Activated CD4-positive, alpha-beta memory T cell treated with anti-CD3 and anti-CD28 coated beads for 36 hours (primary cell): ENCODE measurements around the gene GSTT2B. TPM values are rescaled to one million over a fixed set of nuclear protein-coding genes. Genes with fewer than 3 reads are reported as not detected.
"Not testable (repeated sequence)": the region's sequence is repeated elsewhere in the genome, so short reads cannot be mapped to it uniquely, and the experiment has no call there.

Experiments used
- CTCF ChIA-PET: fragments of 350-600 bp; sonication (Branson Sonifier 250); formaldehyde crosslinking; loops from one replicate; lab custom pipeline; 2021; ENCODE audit warnings: antibody characterized with exemption, inconsistent platforms; lab: Charles Lee
- POLR2A ChIA-PET: fragments of 350-600 bp; sonication (Branson Sonifier 250); formaldehyde crosslinking; loops from one replicate; lab custom pipeline; 2021; ENCODE audit warnings: antibody characterized with exemption; lab: Charles Lee
- DNase-seq: peaks from one replicate; pipeline ENCODE4 v3.0.0-alpha.2; 2020
- H3K27ac Mint-ChIP-seq: one replicate; pipeline ENCODE4 v1.8.0; 2021; ENCODE audit warnings: mixed read lengths
- H3K27me3 Mint-ChIP-seq: one replicate; pipeline ENCODE4 v1.8.0; 2021; ENCODE audit warnings: mixed read lengths
- H3K36me3 Mint-ChIP-seq: one replicate; pipeline ENCODE4 v1.8.0; 2021; ENCODE audit warnings: mixed read lengths
- H3K4me1 Mint-ChIP-seq: one replicate; pipeline ENCODE4 v1.8.0; 2021; ENCODE audit warnings: low read depth, mixed read lengths
- H3K4me3 Mint-ChIP-seq: one replicate; pipeline ENCODE4 v1.8.0; 2021; ENCODE audit warnings: mild to moderate bottlenecking, mixed read lengths
- H3K9me3 Mint-ChIP-seq: one replicate; pipeline ENCODE4 v1.8.0; 2021; ENCODE audit warnings: mixed read lengths
- intact Hi-C: fragments of 100-400 bp; cut with micrococcal nuclease; formaldehyde crosslinking; loops from one replicate; pipeline ENCODE4 v1.15.1; 2023
- total RNA-seq, 2 experiments: library from RNA; stranded (reverse); gene quantifications; one replicate each; pipeline ENCODE4 v1.2.3, GENCODE V29; 2021

The GSTT2B gene
- total RNA-seq, 2 experiments from 2014 or later = 0.33 TPM; not detected in 1

DNA sequence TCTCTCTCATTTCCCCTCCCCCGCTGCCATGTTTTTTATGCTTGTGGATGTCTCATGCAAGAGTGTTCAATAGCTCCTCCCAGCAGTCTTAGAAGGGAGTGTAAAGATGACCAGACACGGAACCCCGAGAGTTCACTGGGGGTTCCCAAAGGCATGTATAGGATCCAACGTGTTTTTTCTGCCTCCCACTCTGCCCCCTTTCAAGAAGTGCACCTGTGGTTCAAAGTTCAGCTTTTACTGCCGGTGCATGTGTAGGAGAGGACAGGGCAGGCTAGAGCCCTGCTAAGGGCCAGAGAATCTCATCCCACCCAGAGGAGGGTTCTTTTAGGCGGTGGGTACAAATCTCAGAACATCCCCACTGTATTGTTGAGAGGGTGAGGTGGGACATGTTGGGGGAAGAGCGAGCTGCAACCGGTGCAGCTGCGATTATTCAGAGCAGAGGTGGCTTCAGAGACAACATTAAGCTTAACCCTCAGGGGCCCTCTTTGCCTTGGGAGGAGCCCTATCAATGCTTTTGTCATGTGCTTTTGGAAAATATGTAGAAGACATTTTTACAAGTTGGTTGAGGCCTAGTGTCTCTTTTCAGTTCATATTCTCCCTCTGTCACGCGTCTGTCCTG, 52.3 kb downstream of the GSTT2B start:
- H3K9me3 Mint-ChIP-seq = no peaks in the 10 kb centered on the region
- no peaks in the 10 kb centered on the region for H3K27me3 Mint-ChIP-seq
- H3K4me1 Mint-ChIP-seq = peaks cover 6% of the 10 kb centered on the region
- intact Hi-C loops = no loop called here
- no peak overlapping the region for H3K4me3 Mint-ChIP-seq
- DNase-seq = no peak
- no peak overlapping the region for H3K27ac Mint-ChIP-seq
- H3K36me3 Mint-ChIP-seq = no peaks in the 10 kb centered on the region
- ChIA-PET POLR2A (interaction anchor here (0.7 to 1.6 kb wide), 2 partner anchors 13 to 14 kb away, joined by 3 to 5 read pairs; partner anchors contain the start of gene MIF), CTCF (interaction anchor here (1.5 kb wide), 1 partner anchor 14 kb away, joined by 4 read pairs; the partner anchor contains the start of gene MIF)

DNA sequence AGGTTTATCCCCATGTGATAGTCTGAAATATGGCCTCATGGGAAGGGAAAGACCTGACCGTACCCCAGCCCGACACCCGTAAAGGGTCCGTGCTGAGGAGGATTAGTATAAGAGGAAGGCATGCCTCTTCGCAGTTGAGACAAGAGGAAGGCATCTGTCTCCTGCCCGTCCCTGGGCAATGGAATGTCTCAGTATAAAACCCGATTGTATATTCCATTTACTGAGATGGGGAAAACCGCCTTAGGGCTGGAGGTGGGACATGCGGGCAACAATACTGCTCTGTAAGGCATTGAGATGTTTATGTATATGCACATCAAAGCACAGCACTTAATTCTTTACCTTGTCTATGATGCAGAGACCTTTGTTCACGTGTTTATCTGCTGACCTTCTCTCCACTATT, 53.6 kb downstream of the GSTT2B start:
- H3K27ac Mint-ChIP-seq, H3K4me1 Mint-ChIP-seq, H3K4me3 Mint-ChIP-seq, intact Hi-C loops, H3K36me3 Mint-ChIP-seq, H3K27me3 Mint-ChIP-seq, POLR2A ChIA-PET, H3K9me3 Mint-ChIP-seq, DNase-seq: not testable (repeated sequence)
- CTCF ChIA-PET = interaction anchor here (1.4 to 1.5 kb wide), 2 partner anchors 13 kb away, joined by 4 read pairs; partner anchors contain the start of gene MIF

Other genes starting within 250 kb of the GSTT2B start
- 1 to 10 TPM; 1.2 to 1.3 TPM for gene ZNF70, start 210.1 kb downstream of the GSTT2B start, total RNA-seq
- gene VPREB3, start 206.8 kb downstream of the GSTT2B start, total RNA-seq = not detected
- under 1 TPM; 0.31 to 0.90 TPM for gene C22orf15, start 198.2 kb downstream of the GSTT2B start, total RNA-seq
- gene CHCHD10, start 193.2 kb downstream of the GSTT2B start, total RNA-seq = 100 to 1,000 TPM; 144 to 157 TPM
- 1 to 10 TPM in 1 of 2 experiments, under 1 TPM in 1; 0.70 to 1.0 TPM for gene MMP11, start 188.3 kb downstream of the GSTT2B start, total RNA-seq
- gene SMARCB1, start 174.2 kb downstream of the GSTT2B start, total RNA-seq = 10 to 100 TPM; 71.3 to 72.5 TPM
- 1 to 10 TPM; 8.1 to 9.7 TPM for gene DERL3, start 122.2 kb downstream of the GSTT2B start, total RNA-seq
- gene SLC2A11, start 103.3 kb downstream of the GSTT2B start, total RNA-seq = 1 to 10 TPM; 6.8 to 8.9 TPM
- 1,000 to 10,000 TPM; 1,215 to 1,240 TPM for gene MIF, start 66.8 kb downstream of the GSTT2B start, total RNA-seq
- 1 to 10 TPM; 1.4 to 2.0 TPM for gene DDTL, start 5.7 kb upstream of the GSTT2B start, total RNA-seq
- 100 to 1,000 TPM; 105 to 108 TPM for gene DDT, start 13.2 kb upstream of the GSTT2B start, total RNA-seq
- gene GSTT2, start 18.9 kb upstream of the GSTT2B start, total RNA-seq = not detected
- gene GSTT4, start 44.3 kb upstream of the GSTT2B start, total RNA-seq = not detected
- gene CABIN1, start 50.1 kb upstream of the GSTT2B start, total RNA-seq = 10 to 100 TPM; 76.6 to 79.9 TPM
- gene SUSD2, start 220.3 kb upstream of the GSTT2B start, total RNA-seq = under 1 TPM; 0.19 to 0.22 TPM